SJCRH30 (cell line): ENCODE measurements around the gene ADAM8. TPM values are rescaled to one million over a fixed set of nuclear protein-coding genes. Genes with fewer than 3 reads are reported as not detected.

ENCODE experiments used
- DNase-seq, 2 experiments: peaks; one replicate each; pipeline ENCODE4 v3.0.0-alpha.2; 2015 to 2020
- H3K27ac ChIP-seq: fragments of 250-450 bp; sonication (Bioruptor Pico); 2 replicates; pipeline ENCODE4 v1.5.1; 2020; ENCODE audit warnings: mild to moderate bottlenecking, moderate library complexity
- H3K27me3 ChIP-seq: fragments of 250-450 bp; sonication (Bioruptor Pico); 2 replicates; pipeline ENCODE4 v1.5.1; 2020; ENCODE audit warnings: mild to moderate bottlenecking, moderate library complexity
- H3K36me3 ChIP-seq: fragments of 250-450 bp; sonication (Bioruptor Pico); 2 replicates; pipeline ENCODE4 v1.5.1; 2020; ENCODE audit warnings: mild to moderate bottlenecking, moderate library complexity
- H3K4me1 ChIP-seq: fragments of 250-450 bp; sonication (Bioruptor Pico); 2 replicates; pipeline ENCODE4 v1.5.1; 2020; ENCODE audit warnings: mild to moderate bottlenecking, moderate library complexity
- H3K4me3 ChIP-seq: fragments of 250-450 bp; sonication (Bioruptor Pico); 2 replicates; pipeline ENCODE4 v1.5.1; 2020; ENCODE audit warnings: mild to moderate bottlenecking, moderate library complexity
- H3K9me3 ChIP-seq: fragments of 250-450 bp; sonication (Bioruptor Pico); replicated peaks from 2 replicates; pipeline ENCODE4 v1.5.1; 2020; ENCODE audit warnings: mild to moderate bottlenecking, moderate library complexity
- total RNA-seq: library from RNA; depleted of rRNA; stranded (reverse); fragments of >200 nt; shearing (Covaris generic); gene quantifications from 2 replicates; pipeline ENCODE4 v1.2.3, GENCODE V29; 2014

Gene ADAM8
- total RNA-seq, 1 experiment from 2014 or later = 0.67 TPM

DNA sequence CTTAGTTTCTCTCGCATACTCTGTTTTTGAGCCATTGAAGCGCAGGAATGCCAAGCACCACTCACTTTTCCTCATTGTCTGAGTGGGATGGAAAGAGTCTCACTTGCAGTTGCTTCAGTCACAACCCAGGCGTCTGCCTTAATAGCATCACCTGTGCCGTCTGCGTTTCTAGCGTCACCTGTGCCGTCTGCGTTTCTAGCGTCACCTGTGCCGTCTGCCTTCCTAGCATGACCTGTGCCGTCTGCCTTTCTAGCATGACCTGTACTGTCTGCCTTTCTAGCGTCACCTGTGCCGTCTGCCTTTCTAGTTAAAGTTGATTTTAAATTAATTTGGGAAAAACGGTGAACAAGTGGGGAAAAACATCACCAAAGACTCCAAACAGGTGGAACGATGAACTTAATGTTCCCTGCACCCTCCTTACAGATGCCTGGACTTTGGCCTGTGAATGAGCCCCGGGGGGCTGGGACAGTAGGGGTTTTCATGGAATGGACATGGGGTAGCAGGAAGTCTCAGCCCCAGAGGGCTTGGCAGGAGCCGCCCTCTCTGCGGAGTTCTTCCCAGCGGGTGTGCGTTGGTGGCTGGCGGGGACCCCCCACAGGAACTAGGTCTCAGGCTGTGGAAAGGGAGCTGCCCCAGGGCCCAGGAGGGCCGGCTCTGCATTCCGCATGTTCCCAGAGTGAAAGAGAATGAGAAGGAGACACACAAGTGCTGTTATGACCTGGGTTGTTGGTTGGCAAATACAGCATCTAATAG is 35.5 kb upstream of the ADAM8 start:
- no peaks in the 10 kb centered on the region for H3K27me3 ChIP-seq
- DNase-seq = no peak
- H3K4me3 ChIP-seq = no peak overlapping the region
- no peaks in the 10 kb centered on the region for H3K4me1 ChIP-seq
- H3K36me3 ChIP-seq = 0 out of 2 replicates have a peak, but pooled peaks cover 3% of the 10 kb centered on the region
- no peaks in the 10 kb centered on the region for H3K9me3 ChIP-seq
- no peak overlapping the region for H3K27ac ChIP-seq

- Histone ChIP-seq H3K4me3 (no peak overlapping the region), H3K27ac (no peak overlapping the region), H3K36me3 (0 out of 2 replicates have a peak, but pooled peaks cover 3% of the 10 kb centered on the region), H3K4me1 (no peaks in the 10 kb centered on the region), H3K27me3 (no peaks in the 10 kb centered on the region), H3K9me3 (no peaks in the 10 kb centered on the region)
- no peak for DNase-seq
These were observed 34.9 kb upstream of the ADAM8 start for GRCh38 chr10:133311570-133311969.

DNA sequence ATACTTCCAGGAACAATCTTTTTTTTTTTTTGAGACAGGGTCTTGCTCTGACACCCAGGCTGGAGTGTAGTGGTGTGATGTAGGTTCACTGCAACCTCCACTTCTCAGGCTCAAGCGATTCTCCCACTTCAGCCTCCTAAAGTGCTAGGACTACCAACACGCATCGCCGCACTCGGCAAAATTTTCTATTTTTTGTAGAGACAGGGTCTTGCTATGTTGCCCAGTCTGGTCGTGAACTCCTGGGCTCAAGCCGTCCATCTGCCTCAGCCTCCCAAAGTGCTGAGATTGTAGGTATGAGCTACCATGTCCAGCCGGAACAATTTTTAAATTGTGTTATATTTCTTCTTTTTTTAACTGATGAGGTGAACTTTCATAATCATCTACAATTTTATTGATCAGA is 34.1 kb upstream of the ADAM8 start:
- Histone ChIP-seq H3K4me3 (no peak overlapping the region), H3K27ac (no peak overlapping the region), H3K36me3 (0 out of 2 replicates have a peak, but pooled peaks cover 3% of the 10 kb centered on the region), H3K27me3 (no peaks in the 10 kb centered on the region), H3K9me3 (no peaks in the 10 kb centered on the region), H3K4me1 (no peaks in the 10 kb centered on the region)
- DNase-seq = no peak

DNA sequence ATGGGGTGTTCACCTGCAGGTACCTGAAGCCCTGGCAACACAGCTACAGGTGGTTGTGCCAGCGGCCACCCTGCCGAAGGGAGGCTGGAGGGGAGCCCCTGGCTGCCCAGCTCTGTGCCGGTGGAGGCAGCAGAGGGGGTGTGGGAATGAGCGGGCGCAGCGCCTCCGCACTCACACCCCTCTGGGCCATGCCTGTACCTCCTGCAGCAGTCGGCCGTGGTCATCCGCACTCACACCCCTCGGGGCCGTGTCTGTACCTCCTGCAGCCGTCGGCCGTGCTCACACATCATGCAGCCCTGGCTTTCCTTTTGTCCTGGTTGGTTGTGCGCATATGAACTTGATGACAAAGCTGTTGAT is 33.7 kb upstream of the ADAM8 start:
- H3K4me3 ChIP-seq = no peak overlapping the region
- 0 out of 2 replicates have a peak, but pooled peaks cover 3% of the 10 kb centered on the region for H3K36me3 ChIP-seq
- no peaks in the 10 kb centered on the region for H3K4me1 ChIP-seq
- no peaks in the 10 kb centered on the region for H3K27me3 ChIP-seq
- no peak for DNase-seq
- H3K27ac ChIP-seq = no peak overlapping the region
- no peaks in the 10 kb centered on the region for H3K9me3 ChIP-seq

GRCh38 chr10:133309720-133310398 is 33.2 kb upstream of the ADAM8 start:
- Histone ChIP-seq H3K4me3 (no peak overlapping the region), H3K27ac (no peak overlapping the region), H3K4me1 (no peaks in the 10 kb centered on the region), H3K27me3 (no peaks in the 10 kb centered on the region), H3K36me3 (0 out of 2 replicates have a peak, but pooled peaks cover 3% of the 10 kb centered on the region), H3K9me3 (no peaks in the 10 kb centered on the region)
- DNase-seq = no peak

- no peaks in the 10 kb centered on the region for H3K9me3 ChIP-seq
- peak; percentile 79 to 83 for DNase-seq
- no peaks in the 10 kb centered on the region for H3K4me1 ChIP-seq
- H3K27ac ChIP-seq = peak overlapping the region; percentile 75
- 0 out of 2 replicates have a peak, but pooled peaks cover 3% of the 10 kb centered on the region for H3K36me3 ChIP-seq
- peak overlapping the region; percentile 84 for H3K4me3 ChIP-seq
- H3K27me3 ChIP-seq = no peaks in the 10 kb centered on the region
These were observed 32.5 kb upstream of the ADAM8 start for GRCh38 chr10:133309100-133309719.

DNA sequence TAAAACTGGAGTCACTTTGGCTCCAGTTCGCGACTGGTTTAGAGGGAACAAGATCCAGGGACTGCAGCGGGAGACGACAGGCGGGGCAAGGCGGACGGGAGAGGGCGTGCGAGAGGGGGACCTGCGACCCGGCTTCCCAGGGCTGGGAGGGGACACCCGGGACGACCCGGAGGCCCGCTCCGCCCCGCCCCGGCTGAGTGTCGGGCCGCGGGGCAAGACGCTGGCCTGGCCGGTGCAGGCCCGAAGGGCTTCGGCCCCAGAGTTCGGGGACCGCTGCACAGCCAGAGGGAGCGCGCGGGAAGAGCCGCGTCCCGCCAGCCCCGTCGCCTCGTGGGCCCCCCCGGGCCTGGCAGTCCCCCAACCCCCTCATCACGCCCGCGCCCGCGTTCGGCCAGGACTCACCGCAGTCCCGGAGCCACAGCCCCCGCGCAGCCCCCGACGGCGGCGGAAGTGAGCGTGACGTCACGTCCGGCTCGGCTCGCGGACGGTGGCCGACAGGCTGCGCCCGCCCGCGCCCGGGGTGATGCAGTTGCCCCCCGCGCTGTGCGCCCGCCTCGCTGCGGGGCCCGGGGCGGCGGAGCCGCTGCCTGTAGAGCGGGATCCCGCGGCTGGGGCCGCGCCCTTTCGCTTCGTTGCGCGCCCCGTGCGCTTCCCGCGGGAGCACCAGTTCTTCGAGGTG is 31.9 kb upstream of the ADAM8 start, which contains the start of the genes TUBGCP2 and ZNF511:
Gene TUBGCP2, minus strand, starts transcription at position 452 of the 679 bp plus-strand sequence. CDS start 5,931 bp downstream, outside the sequence.
Gene ZNF511, plus strand, starts transcription at position 494 of the 679 bp plus-strand sequence. Its CDS starts 30 bp downstream, at position 524.
- Histone ChIP-seq H3K4me3 (peak within 1 kb of the TSS; percentile 84), H3K9me3 (no peaks in the 10 kb centered on the region), H3K4me1 (no peaks in the 10 kb centered on the region), H3K27me3 (no peaks in the 10 kb centered on the region), H3K36me3 (0 out of 2 replicates have a peak, but pooled peaks cover 3% of the 10 kb centered on the region), H3K27ac (peak within 1 kb of the TSS; percentile 75)
- peak; percentile 70 to 73 for DNase-seq

DNA sequence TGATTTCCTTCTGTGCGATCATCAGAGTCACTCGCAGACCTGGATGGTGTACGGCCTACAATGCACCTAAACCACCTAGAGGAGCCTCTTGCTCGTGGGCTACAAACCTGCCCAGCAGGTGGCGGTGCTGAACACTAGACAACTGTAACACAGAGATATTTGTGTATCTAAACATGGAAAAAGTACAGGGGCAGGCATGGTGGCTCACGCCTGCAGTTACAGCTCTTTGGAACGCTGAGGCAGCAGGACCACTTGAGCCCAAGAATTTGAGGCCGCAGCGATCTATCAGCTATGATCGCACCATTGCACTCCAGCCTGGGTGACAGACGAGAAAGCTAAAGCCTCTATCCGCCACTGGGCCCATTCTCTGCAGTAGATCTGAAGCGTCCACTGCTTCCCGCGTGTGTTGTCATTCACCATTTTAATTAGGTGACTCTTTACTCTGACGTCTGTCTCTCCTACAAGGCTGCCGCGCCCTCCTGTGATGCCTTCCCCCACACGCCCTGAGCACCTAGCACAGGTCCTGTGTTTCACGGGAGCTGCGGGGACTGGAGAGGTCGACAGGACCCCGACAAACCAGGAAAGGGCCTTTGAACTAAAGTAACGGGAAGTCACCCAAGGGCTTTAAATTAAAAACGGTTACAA is 31.2 kb upstream of the ADAM8 start:
- Histone ChIP-seq H3K4me3 (peak overlapping the region; percentile 84), H3K36me3 (0 out of 2 replicates have a peak, but pooled peaks cover 3% of the 10 kb centered on the region), H3K4me1 (no peaks in the 10 kb centered on the region), H3K27me3 (no peaks in the 10 kb centered on the region), H3K9me3 (no peaks in the 10 kb centered on the region), H3K27ac (peak overlapping the region; percentile 75)
- DNase-seq = peak; percentile 58 to 68

GRCh38 chr10:133306941-133307379 is 30.3 kb upstream of the ADAM8 start:
- Histone ChIP-seq H3K4me1 (no peaks in the 10 kb centered on the region), H3K36me3 (0 out of 2 replicates have a peak, but pooled peaks cover 3% of the 10 kb centered on the region), H3K27me3 (no peaks in the 10 kb centered on the region), H3K4me3 (no peak overlapping the region), H3K27ac (no peak overlapping the region), H3K9me3 (no peaks in the 10 kb centered on the region)
- no peak for DNase-seq

GRCh38 chr10:133306097-133306476 is 29.4 kb upstream of the ADAM8 start:
- H3K4me1 ChIP-seq = no peaks in the 10 kb centered on the region
- no peaks in the 10 kb centered on the region for H3K9me3 ChIP-seq
- no peak overlapping the region for H3K4me3 ChIP-seq
- DNase-seq = no peak
- 0 out of 2 replicates have a peak, but pooled peaks cover 1% of the 10 kb centered on the region for H3K36me3 ChIP-seq
- H3K27me3 ChIP-seq = no peaks in the 10 kb centered on the region
- no peak overlapping the region for H3K27ac ChIP-seq

- Histone ChIP-seq H3K9me3 (no peaks in the 10 kb centered on the region), H3K36me3 (no peaks in the 10 kb centered on the region), H3K4me1 (no peaks in the 10 kb centered on the region), H3K4me3 (no peak overlapping the region), H3K27me3 (no peaks in the 10 kb centered on the region), H3K27ac (no peak overlapping the region)
- DNase-seq = no peak
These were observed 26.5 kb upstream of the ADAM8 start for GRCh38 chr10:133303206-133303605.

- no peaks in the 10 kb centered on the region for H3K4me1 ChIP-seq
- no peaks in the 10 kb centered on the region for H3K27me3 ChIP-seq
- no peaks in the 10 kb centered on the region for H3K9me3 ChIP-seq
- no peak for DNase-seq
- no peak overlapping the region for H3K4me3 ChIP-seq
- H3K27ac ChIP-seq = no peak overlapping the region
- H3K36me3 ChIP-seq = peaks cover 2% of the 10 kb centered on the region; the same call in 1 of the 2 replicates
These were observed 25.6 kb upstream of the ADAM8 start for GRCh38 chr10:133302230-133302629.

- Histone ChIP-seq H3K9me3 (no peaks in the 10 kb centered on the region), H3K27ac (no peak overlapping the region), H3K27me3 (no peaks in the 10 kb centered on the region), H3K36me3 (peaks cover 2% of the 10 kb centered on the region; the same call in 1 of the 2 replicates), H3K4me3 (no peak overlapping the region), H3K4me1 (no peaks in the 10 kb centered on the region)
- DNase-seq = no peak
These were observed 23.1 kb upstream of the ADAM8 start for GRCh38 chr10:133299738-133300137.

DNA sequence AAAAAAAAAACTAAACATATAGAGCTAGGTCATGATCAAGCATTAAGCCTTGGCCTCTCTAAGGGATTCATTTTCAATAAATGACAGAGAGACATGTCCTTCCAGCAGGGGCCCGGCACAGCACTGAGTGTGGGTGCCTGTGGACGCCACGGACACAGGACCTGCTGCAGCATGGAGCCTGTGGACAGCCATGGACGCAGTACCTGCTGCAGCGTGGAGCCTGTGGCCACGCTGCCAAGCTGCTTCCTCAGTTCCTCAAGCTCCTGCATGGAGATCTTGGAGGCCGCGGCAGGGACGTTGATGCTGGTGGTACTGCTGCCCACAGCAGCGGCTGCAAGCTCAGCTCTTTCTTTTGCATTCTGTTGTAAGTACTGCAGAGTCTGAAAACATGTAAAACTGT is 22.6 kb upstream of the ADAM8 start:
- no peaks in the 10 kb centered on the region for H3K27me3 ChIP-seq
- H3K36me3 ChIP-seq = peaks cover 2% of the 10 kb centered on the region; the same call in 1 of the 2 replicates
- H3K9me3 ChIP-seq = no peaks in the 10 kb centered on the region
- no peak for DNase-seq
- no peaks in the 10 kb centered on the region for H3K4me1 ChIP-seq
- no peak overlapping the region for H3K27ac ChIP-seq
- no peak overlapping the region for H3K4me3 ChIP-seq
